Measurements from ENCODE around the gene DSG4.

Gene DSG4

DNA sequence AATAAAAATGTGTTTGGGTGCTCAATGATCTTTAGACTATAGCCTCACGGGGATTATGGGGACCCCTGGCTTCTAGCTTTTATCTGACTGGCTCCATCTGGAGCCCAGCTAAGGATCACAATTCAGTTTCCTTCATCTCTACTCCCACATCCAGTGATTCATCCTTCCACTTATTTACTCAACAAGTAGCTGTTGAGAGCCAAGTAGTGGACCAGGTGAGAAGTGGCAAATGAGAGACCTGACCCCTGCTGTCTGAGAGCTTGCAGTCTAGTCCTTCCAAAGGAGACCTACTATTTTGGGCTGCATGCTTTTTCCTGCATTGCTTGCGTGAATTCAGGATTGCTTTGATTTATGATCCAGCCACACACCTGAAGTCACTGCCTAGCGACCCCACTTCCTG, 60.2 kb downstream of the DSG4 start:
- TF ChIP-seq ESRRG (CRISPR knock-in tag; IDR thresholded peaks at IDR 0.05), result no peak
- no peak for TF ChIP-seq TSHZ2 (CRISPR knock-in tag; IDR thresholded peaks at IDR 0.05)
- no peak for TF ChIP-seq ZFP30 (CRISPR knock-in tag; IDR thresholded peaks at IDR 0.05)
- no peak for TF ChIP-seq RARB (CRISPR knock-in tag; IDR thresholded peaks at IDR 0.05)
- TF ChIP-seq ZC3H10 (CRISPR knock-in tag; IDR thresholded peaks at IDR 0.05), result no peak
- TF ChIP-seq, protein P1, sequence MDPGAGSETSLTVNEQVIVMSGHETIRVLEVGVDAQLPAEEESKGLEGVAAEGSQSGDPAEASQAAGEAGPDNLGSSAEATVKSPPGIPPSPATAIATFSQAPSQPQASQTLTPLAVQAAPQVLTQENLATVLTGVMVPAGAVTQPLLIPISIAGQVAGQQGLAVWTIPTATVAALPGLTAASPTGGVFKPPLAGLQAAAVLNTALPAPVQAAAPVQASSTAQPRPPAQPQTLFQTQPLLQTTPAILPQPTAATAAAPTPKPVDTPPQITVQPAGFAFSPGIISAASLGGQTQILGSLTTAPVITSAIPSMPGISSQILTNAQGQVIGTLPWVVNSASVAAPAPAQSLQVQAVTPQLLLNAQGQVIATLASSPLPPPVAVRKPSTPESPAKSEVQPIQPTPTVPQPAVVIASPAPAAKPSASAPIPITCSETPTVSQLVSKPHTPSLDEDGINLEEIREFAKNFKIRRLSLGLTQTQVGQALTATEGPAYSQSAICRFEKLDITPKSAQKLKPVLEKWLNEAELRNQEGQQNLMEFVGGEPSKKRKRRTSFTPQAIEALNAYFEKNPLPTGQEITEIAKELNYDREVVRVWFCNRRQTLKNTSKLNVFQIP (CRISPR knock-in tag; IDR thresholded peaks at IDR 0.05; ENCODE audit: borderline replicate concordance, low read depth), result no peak
- TF ChIP-seq CREB5 (CRISPR knock-in tag; IDR thresholded peaks at IDR 0.05; ENCODE audit: low read depth), result no peak
- TF ChIP-seq OSR1 (CRISPR knock-in tag; IDR thresholded peaks at IDR 0.05), result no peak
- TF ChIP-seq BACH2 (CRISPR knock-in tag; IDR thresholded peaks at IDR 0.05; ENCODE audit: borderline replicate concordance), result no peak
- no peak for TF ChIP-seq ZNF565 (CRISPR knock-in tag; conservative IDR thresholded peaks at IDR 0.05; ENCODE audit: low read depth)
- no peak for TF ChIP-seq ARNTL (CRISPR knock-in tag; IDR thresholded peaks at IDR 0.05; ENCODE audit: borderline replicate concordance, low read depth)
- no peak for ATAC-seq

- ATAC-seq, result no peak
- TF ChIP-seq TCF4 (CRISPR knock-in tag; IDR thresholded peaks at IDR 0.05; ENCODE audit: borderline replicate concordance) (no peak), BACH2 (CRISPR knock-in tag; IDR thresholded peaks at IDR 0.05; ENCODE audit: borderline replicate concordance) (no peak)
These were observed 61.8 kb downstream of the DSG4 start for GRCh38 chr18:31438402-31438801.

DNA sequence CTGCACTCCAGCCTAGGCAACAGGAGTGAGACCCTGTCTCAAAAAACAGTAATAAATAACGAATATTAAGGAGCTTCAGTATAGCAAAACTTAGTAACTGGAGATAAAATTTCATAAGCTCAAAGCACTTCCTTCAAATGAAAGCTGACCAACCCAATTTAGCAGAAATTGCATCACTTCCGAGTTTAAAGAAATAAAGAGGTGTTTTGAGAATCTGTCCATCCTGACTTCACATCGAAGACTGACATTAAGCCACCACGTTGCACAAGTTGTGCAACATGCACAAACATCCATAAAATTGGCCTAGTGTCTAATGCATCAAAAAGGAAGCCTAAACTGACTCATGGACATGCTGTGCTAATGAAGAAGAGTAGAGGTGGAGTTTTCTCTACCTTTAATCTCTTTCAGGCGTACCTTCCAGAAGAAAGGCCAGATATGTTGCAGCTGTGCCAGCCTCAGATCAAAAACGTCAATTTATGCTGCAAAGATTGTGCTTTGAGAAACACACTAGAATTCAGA, 63.3 kb downstream of the DSG4 start:
- no peak for TF ChIP-seq SNAI2 (CRISPR knock-in tag; IDR thresholded peaks at IDR 0.05)
- no peak for TF ChIP-seq CSDC2 (CRISPR knock-in tag; IDR thresholded peaks at IDR 0.05)
- TF ChIP-seq, protein P2, sequence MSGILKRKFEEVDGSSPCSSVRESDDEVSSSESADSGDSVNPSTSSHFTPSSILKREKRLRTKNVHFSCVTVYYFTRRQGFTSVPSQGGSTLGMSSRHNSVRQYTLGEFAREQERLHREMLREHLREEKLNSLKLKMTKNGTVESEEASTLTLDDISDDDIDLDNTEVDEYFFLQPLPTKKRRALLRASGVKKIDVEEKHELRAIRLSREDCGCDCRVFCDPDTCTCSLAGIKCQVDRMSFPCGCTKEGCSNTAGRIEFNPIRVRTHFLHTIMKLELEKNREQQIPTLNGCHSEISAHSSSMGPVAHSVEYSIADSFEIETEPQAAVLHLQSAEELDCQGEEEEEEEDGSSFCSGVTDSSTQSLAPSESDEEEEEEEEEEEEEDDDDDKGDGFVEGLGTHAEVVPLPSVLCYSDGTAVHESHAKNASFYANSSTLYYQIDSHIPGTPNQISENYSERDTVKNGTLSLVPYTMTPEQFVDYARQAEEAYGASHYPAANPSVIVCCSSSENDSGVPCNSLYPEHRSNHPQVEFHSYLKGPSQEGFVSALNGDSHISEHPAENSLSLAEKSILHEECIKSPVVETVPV (CRISPR knock-in tag; IDR thresholded peaks at IDR 0.05), result no peak
- TF ChIP-seq ISL1 (CRISPR knock-in tag; IDR thresholded peaks at IDR 0.05), result no peak
- TF ChIP-seq TCF4 (CRISPR knock-in tag; IDR thresholded peaks at IDR 0.05; ENCODE audit: borderline replicate concordance), result no peak
- no peak for TF ChIP-seq TOX (CRISPR knock-in tag; IDR thresholded peaks at IDR 0.05; ENCODE audit: borderline replicate concordance)
- TF ChIP-seq ZFP30 (CRISPR knock-in tag; IDR thresholded peaks at IDR 0.05), result no peak
- TF ChIP-seq, protein P1 (CRISPR knock-in tag; IDR thresholded peaks at IDR 0.05; ENCODE audit: borderline replicate concordance, low read depth), result no peak
- no peak for TF ChIP-seq ZFP3 (CRISPR knock-in tag; IDR thresholded peaks at IDR 0.05)
- no peak for TF ChIP-seq RARB (CRISPR knock-in tag; IDR thresholded peaks at IDR 0.05)
- no peak for TF ChIP-seq OSR1 (CRISPR knock-in tag; IDR thresholded peaks at IDR 0.05)
- TF ChIP-seq ZNF70 (CRISPR knock-in tag; IDR thresholded peaks at IDR 0.05), result no peak
- no peak for TF ChIP-seq TSHZ2 (CRISPR knock-in tag; IDR thresholded peaks at IDR 0.05)
- no peak for TF ChIP-seq ESRRG (CRISPR knock-in tag; IDR thresholded peaks at IDR 0.05)
- TF ChIP-seq ARNTL (CRISPR knock-in tag; IDR thresholded peaks at IDR 0.05; ENCODE audit: borderline replicate concordance, low read depth), result no peak
- no peak for TF ChIP-seq BACH2 (CRISPR knock-in tag; IDR thresholded peaks at IDR 0.05; ENCODE audit: borderline replicate concordance)
- TF ChIP-seq, protein P3, sequence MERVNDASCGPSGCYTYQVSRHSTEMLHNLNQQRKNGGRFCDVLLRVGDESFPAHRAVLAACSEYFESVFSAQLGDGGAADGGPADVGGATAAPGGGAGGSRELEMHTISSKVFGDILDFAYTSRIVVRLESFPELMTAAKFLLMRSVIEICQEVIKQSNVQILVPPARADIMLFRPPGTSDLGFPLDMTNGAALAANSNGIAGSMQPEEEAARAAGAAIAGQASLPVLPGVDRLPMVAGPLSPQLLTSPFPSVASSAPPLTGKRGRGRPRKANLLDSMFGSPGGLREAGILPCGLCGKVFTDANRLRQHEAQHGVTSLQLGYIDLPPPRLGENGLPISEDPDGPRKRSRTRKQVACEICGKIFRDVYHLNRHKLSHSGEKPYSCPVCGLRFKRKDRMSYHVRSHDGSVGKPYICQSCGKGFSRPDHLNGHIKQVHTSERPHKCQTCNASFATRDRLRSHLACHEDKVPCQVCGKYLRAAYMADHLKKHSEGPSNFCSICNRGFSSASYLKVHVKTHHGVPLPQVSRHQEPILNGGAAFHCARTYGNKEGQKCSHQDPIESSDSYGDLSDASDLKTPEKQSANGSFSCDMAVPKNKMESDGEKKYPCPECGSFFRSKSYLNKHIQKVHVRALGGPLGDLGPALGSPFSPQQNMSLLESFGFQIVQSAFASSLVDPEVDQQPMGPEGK (CRISPR knock-in tag; IDR thresholded peaks at IDR 0.05; ENCODE audit: borderline replicate concordance), result no peak
- TF ChIP-seq ZC3H10 (CRISPR knock-in tag; IDR thresholded peaks at IDR 0.05), result no peak
- ATAC-seq, result no peak
